Neural cell (in vitro differentiated cells): Measurements from ENCODE around the gene OAF.

Source experiments
- RAD21 ChIP-seq: fragments of 450-650 bp; conservative IDR thresholded peaks from 2 replicates; pipeline ENCODE4 v1.6.1; 2014; ENCODE audit warnings: antibody characterized with exemption, mild to moderate bottlenecking, moderate library complexity
- SMC3 ChIP-seq: fragments of 450-650 bp; conservative IDR thresholded peaks from 2 replicates; pipeline ENCODE4 v1.6.1; 2014; ENCODE audit warnings: antibody characterized with exemption, mild to moderate bottlenecking, moderate library complexity; ENCODE audit not compliant: poor library complexity
- TF ChIP-seq, protein P1 (sequence below): IDR thresholded peaks from 2 replicates; pipeline ENCODE4 v1.6.1; 2012; ENCODE audit warnings: borderline replicate concordance
- TF ChIP-seq, protein P2 (sequence below): fragments of 450-650 bp; IDR thresholded peaks from 2 replicates; pipeline ENCODE4 v1.5.1; 2014; ENCODE audit warnings: antibody characterized with exemption, mild to moderate bottlenecking, moderate library complexity; ENCODE audit not compliant: poor library complexity, severe bottlenecking

DNA sequence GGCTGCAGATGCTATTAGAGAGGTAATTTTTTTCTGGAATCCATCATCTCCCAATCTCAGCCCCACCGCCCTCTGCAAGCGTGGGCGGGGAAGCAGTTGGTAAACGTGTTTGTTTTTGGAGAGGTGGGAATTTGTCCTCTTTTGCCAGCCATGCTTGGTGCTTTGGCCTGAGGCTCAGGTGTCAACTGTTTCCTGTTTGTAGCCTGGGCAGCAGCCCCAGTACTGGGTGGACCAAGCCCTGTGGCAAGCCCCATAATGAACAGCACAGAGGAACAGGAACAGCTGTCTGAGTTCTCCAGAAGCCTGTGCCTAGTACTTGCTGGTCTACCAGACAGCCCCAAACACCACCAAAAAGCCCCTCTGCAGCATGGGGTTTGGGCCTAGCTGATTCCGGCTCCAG lies 68.7 kb downstream of the OAF start:
- TF ChIP-seq SMC3 (no peak), RAD21 (no peak)
- TF ChIP-seq, protein P1, sequence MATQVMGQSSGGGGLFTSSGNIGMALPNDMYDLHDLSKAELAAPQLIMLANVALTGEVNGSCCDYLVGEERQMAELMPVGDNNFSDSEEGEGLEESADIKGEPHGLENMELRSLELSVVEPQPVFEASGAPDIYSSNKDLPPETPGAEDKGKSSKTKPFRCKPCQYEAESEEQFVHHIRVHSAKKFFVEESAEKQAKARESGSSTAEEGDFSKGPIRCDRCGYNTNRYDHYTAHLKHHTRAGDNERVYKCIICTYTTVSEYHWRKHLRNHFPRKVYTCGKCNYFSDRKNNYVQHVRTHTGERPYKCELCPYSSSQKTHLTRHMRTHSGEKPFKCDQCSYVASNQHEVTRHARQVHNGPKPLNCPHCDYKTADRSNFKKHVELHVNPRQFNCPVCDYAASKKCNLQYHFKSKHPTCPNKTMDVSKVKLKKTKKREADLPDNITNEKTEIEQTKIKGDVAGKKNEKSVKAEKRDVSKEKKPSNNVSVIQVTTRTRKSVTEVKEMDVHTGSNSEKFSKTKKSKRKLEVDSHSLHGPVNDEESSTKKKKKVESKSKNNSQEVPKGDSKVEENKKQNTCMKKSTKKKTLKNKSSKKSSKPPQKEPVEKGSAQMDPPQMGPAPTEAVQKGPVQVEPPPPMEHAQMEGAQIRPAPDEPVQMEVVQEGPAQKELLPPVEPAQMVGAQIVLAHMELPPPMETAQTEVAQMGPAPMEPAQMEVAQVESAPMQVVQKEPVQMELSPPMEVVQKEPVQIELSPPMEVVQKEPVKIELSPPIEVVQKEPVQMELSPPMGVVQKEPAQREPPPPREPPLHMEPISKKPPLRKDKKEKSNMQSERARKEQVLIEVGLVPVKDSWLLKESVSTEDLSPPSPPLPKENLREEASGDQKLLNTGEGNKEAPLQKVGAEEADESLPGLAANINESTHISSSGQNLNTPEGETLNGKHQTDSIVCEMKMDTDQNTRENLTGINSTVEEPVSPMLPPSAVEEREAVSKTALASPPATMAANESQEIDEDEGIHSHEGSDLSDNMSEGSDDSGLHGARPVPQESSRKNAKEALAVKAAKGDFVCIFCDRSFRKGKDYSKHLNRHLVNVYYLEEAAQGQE = no peak
- TF ChIP-seq, protein P2, sequence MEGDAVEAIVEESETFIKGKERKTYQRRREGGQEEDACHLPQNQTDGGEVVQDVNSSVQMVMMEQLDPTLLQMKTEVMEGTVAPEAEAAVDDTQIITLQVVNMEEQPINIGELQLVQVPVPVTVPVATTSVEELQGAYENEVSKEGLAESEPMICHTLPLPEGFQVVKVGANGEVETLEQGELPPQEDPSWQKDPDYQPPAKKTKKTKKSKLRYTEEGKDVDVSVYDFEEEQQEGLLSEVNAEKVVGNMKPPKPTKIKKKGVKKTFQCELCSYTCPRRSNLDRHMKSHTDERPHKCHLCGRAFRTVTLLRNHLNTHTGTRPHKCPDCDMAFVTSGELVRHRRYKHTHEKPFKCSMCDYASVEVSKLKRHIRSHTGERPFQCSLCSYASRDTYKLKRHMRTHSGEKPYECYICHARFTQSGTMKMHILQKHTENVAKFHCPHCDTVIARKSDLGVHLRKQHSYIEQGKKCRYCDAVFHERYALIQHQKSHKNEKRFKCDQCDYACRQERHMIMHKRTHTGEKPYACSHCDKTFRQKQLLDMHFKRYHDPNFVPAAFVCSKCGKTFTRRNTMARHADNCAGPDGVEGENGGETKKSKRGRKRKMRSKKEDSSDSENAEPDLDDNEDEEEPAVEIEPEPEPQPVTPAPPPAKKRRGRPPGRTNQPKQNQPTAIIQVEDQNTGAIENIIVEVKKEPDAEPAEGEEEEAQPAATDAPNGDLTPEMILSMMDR = no peak
